Pancreas (tissue), 10 donors: ENCODE data around the gene SLC2A5. TPM values are rescaled to one million over a fixed set of nuclear protein-coding genes. Genes with fewer than 3 reads are reported as not detected.
A peak's percentile ranks its signal among the peaks of the same experiment; 100 is the strongest.

ENCODE experiments used
- ATAC-seq, 4 donors: fragments of 200-7000 bp; cut with Tn5 transposase; one replicate each; pipeline versions ENCODE4 v1.8.0 to v1.9.1; 2020; ENCODE audit warnings: mild to moderate bottlenecking in 4 of 4, moderate library complexity in 4 of 4
- DNase-seq, 6 donors: peaks; one replicate each; pipeline ENCODE4 v3.0.0-alpha.2; 2020
- FAIRE-seq: peaks from 2 replicates; lab custom pipeline; 2012; peaks lifted over from hg19 to GRCh38; lab: Jason Lieb, UNC
- H3K27ac ChIP-seq, 4 donors: fragments of 200-600 bp; sonication (generic); 1 replicate in 3 of 4; 2 replicates in 1 of 4; pipeline versions ENCODE4 v1.5.0 to v1.8.0; 2020
- H3K27me3 ChIP-seq, 4 donors: fragments of 200-600 bp; one replicate each; pipeline ENCODE4 v1.8.0; 2021
- H3K36me3 ChIP-seq, 3 donors: fragments of 200-600 bp; sonication (generic) in 1 of 3; one replicate each; pipeline versions ENCODE4 v1.5.0 to v1.8.0; 2020 to 2021
- H3K4me1 ChIP-seq, 3 donors: fragments of 200-600 bp; one replicate each; pipeline ENCODE4 v1.8.0; 2021
- H3K4me3 ChIP-seq, 4 donors: fragments of 200-600 bp; sonication (generic) in 2 of 4; one replicate each; pipeline versions ENCODE4 v1.5.0 to v1.8.0; 2020 to 2021
- H3K9me3 ChIP-seq, 4 donors: fragments of 200-600 bp; one replicate each; pipeline ENCODE4 v1.8.0; 2021
- WGBS, 2 donors: extraction: QIAGEN DNeasy Blood & Tissue Kit; methylation state at CpG; one replicate each; pipeline ENCODE4 v1.1.7; 2013; 5-methylcytosine and 5-hydroxymethylcytosine counted together
- intact Hi-C, 3 donors: fragments of 100-400 bp; cut with DNase I; formaldehyde crosslinking; loops; one replicate each; pipeline versions ENCODE4 v1.11.1 to v1.14.2; 2022
- polyA plus RNA-seq, 2 donors: library from polyadenylated mRNA; stranded (reverse); fragments of 200-250 nt; gene quantifications; one replicate each; pipeline ENCODE4 v1.2.3, GENCODE V29; 2013
- total RNA-seq, 6 donors: library from RNA; stranded (reverse); fragmentation: NEBNext Ultra II Directional in 4 of 6; extraction: Animal tissue kit (Norgen Biotek cat#: 25700) in 4 of 6; gene quantifications; one replicate each; pipeline versions ENCODE4 v1.2.1 to v1.2.4, GENCODE V29; 2021 to 2023
- TF ChIP-seq, protein P1 (sequence below), 4 donors: fragments of 200-600 bp; sonication (generic) in 3 of 4; IDR thresholded peaks; one replicate each; pipeline versions ENCODE4 v1.5.0 to v1.8.0; 2021; ENCODE audit warnings: antibody characterized with exemption in 4 of 4
- donor health status: healthy with polysubstance abuse.
- donor health status: DM: no; HTN: no; CAD: no; lungs with moderate emphysema.
- donor health status: DM: no; HTN: no; CAD: no.
- donor health status: control.
- donor health status: control.
- donor health status: Bipolar disorder and iron deficiency.
- donor health status: DM: yes; HTN: yes; CAD: no.
- donor health status: DM: no; HTN: no; CAD: no.
- donor health status: DM: no; HTN: no; CAD: no.
- donor health status: DM: yes; HTN: yes; CAD: no.

SLC2A5 gene
- total and polyA plus RNA-seq, 8 donors = 0.14 to 4.4 (median 0.53) TPM

DNA sequence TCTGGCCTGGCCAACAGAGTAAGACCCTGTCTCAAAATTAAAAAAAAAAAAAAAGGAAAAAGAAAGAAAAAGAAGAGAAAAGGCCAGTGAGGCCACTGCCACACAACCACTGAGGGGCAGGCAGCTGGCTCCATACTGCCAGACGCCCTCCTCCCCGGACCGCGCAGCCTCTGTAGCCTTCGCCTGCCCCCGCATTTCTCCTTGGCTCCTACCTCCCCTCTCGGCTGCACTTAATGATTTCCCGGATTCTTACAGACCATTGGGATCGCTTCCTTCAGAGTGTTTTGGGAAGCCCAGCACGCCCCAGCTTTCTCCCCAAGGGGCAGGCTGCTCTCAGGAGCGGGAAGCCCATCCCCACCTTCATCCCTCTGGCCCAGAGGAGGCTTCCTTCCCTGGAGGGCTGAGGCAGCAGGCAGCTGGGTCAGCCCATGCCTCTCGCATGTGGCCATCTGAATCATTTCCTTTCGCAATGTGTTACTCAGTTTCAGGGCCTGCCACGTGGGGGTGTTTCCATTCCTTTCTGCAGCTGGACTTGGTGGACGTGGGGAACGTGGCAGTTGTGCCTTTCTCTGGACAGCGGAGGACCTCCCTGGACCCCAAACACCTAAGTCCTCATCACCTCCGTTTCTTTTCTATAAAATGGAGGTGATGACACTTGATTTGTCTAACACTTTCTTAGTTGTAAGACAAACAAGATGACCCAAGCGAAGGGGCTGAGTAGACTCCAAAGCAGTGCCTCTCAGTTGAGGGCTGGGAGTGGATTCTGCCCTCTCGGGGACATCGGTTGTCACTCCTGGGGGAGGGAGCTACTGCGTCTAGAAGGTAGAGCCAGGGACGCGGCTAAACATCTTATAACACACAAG lies 2.3 kb downstream of the SLC2A5 start:
- Histone ChIP-seq H3K36me3 (no peaks in the 10 kb centered on the region), H3K4me1 (no peaks in the 10 kb centered on the region), H3K9me3 (no peaks in the 10 kb centered on the region), H3K27me3 (no peaks in the 10 kb centered on the region), H3K4me3 (no peak overlapping the region), H3K27ac (no peak overlapping the region)
- 80 to 87% methylated on average over 24 of the region's 24 CpGs for WGBS, 2 donors
- FAIRE-seq = no peak
- ATAC-seq = peak in 3 of 4 donors; percentile 66 to 75 (median 73)
- intact Hi-C loops = no loop called here
- TF ChIP-seq, protein P1, sequence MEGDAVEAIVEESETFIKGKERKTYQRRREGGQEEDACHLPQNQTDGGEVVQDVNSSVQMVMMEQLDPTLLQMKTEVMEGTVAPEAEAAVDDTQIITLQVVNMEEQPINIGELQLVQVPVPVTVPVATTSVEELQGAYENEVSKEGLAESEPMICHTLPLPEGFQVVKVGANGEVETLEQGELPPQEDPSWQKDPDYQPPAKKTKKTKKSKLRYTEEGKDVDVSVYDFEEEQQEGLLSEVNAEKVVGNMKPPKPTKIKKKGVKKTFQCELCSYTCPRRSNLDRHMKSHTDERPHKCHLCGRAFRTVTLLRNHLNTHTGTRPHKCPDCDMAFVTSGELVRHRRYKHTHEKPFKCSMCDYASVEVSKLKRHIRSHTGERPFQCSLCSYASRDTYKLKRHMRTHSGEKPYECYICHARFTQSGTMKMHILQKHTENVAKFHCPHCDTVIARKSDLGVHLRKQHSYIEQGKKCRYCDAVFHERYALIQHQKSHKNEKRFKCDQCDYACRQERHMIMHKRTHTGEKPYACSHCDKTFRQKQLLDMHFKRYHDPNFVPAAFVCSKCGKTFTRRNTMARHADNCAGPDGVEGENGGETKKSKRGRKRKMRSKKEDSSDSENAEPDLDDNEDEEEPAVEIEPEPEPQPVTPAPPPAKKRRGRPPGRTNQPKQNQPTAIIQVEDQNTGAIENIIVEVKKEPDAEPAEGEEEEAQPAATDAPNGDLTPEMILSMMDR (IDR thresholded peaks at IDR 0.05) = no peak
- peak in 3 of 6 donors; percentile 18 to 58 (median 23) for DNase-seq

DNA sequence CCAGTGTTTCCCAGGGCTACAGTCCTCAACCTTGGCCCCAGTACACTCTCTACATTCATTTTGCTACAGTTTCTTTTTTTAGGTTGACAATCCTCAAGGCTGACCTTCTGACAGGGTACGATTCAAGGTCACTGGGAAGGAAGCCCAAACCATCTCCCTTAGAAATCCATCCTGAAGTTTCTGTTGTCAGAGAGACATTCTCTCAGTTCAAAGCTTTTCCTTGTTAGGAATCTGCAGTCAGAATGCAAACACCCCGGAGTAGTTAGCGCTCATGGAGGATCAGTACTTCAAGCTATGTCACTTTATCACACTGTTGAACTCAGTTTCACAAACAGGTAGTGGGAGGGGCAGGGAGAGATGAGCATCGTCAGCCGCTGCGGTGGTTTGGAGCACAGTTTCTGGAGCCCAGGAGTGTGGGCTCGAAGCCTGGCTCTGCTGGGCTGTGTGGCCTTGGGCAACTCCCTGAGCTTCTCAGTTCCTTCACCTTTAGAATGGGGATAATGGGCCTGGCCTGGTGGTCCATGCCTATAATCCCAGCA lies 4.2 kb downstream of the SLC2A5 start:
- H3K27ac ChIP-seq = no peak overlapping the region
- DNase-seq (peak in 1 of 6 donors; percentile 21), FAIRE-seq (no peak), ATAC-seq (no peak)
- no peaks in the 10 kb centered on the region for H3K36me3 ChIP-seq
- TF ChIP-seq, protein P1 (IDR thresholded peaks at IDR 0.05) = no peak
- H3K9me3 ChIP-seq = no peaks in the 10 kb centered on the region
- H3K4me1 ChIP-seq = no peaks in the 10 kb centered on the region
- H3K27me3 ChIP-seq = no peaks in the 10 kb centered on the region
- WGBS, 2 donors = 58 to 60% methylated on average over 7 of the region's 7 CpGs
- H3K4me3 ChIP-seq = no peak overlapping the region
- intact Hi-C loops = no loop called here

DNA sequence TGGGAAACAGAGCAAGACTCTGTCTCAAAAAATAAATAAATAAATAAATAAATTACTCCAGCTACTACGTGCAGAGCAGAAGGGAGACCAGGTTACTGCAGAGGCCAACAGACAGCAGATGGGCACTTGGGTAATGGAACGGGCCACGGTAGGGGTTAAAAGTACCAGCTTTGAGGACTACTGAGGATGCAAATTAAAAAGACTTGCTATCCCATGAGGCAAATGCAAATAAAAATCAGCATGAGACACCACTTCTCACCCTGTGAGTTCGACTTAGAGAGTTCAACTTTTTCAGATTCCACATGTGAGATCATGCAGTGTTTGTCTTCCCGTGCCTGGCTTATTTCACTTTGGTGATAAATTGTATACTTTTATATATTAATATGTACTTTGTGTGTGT lies 6.6 kb downstream of the SLC2A5 start:
- WGBS, 2 donors = 73 to 74% methylated on average over 5 of the region's 5 CpGs
- DNase-seq (no peak), ATAC-seq (no peak), FAIRE-seq (no peak)
- intact Hi-C loops = no loop called here
- Histone ChIP-seq H3K4me1 (no peaks in the 10 kb centered on the region), H3K4me3 (no peak overlapping the region), H3K27ac (no peak overlapping the region), H3K36me3 (no peaks in the 10 kb centered on the region), H3K9me3 (no peaks in the 10 kb centered on the region), H3K27me3 (no peaks in the 10 kb centered on the region)
- TF ChIP-seq, protein P1 (IDR thresholded peaks at IDR 0.05) = no peak

GRCh38 chr1:9062021-9062471 lies 7.4 kb downstream of the SLC2A5 start:
- no peaks in the 10 kb centered on the region for H3K36me3 ChIP-seq
- no peaks in the 10 kb centered on the region for H3K4me1 ChIP-seq
- intact Hi-C loops = no loop called here
- H3K9me3 ChIP-seq = no peaks in the 10 kb centered on the region
- DNase-seq (no peak), ATAC-seq (peak in 1 of 4 donors; percentile 13), FAIRE-seq (no peak)
- WGBS, 2 donors = 63 to 86% methylated on average over 7 of the region's 7 CpGs
- no peaks in the 10 kb centered on the region for H3K27me3 ChIP-seq
- H3K27ac ChIP-seq = no peak overlapping the region
- no peak overlapping the region for H3K4me3 ChIP-seq
- TF ChIP-seq, protein P1 (IDR thresholded peaks at IDR 0.05) = no peak
